K562 (cell line): ENCODE measurements around the gene ADAM15. TPM values are rescaled to one million over a fixed set of nuclear protein-coding genes. Genes with fewer than 3 reads are reported as not detected.
A peak's percentile ranks its signal among the peaks of the same experiment; 100 is the strongest.

Experiments
- ATAC-seq: fragments of 200-7000 bp; cut with Tn5 transposase; 3 replicates; pipeline ENCODE4 v1.9.1; 2020; ENCODE audit warnings: moderate library complexity
- BruUV-seq: library from RNA; stranded (reverse); fragments of 400-500 nt; replicated peaks from 2 replicates; lab custom pipeline; 2021; lab: Mats Ljungman, UMichigan
- CTCF ChIA-PET: fragments of 300-600 bp; formaldehyde crosslinking; extraction: SDS; loops from one replicate; lab custom pipeline; 2021; ENCODE audit warnings: low intra/inter-chr PET ratio; lab: Yijun Ruan, JAX
- POLR2A ChIA-PET: fragments of 300-600, 350-650 bp; sonication (Branson Sonifier 250); formaldehyde crosslinking; extraction: SDS; loops from one replicate; lab custom pipeline; 2021; ENCODE audit warnings: antibody characterized with exemption, inconsistent platforms; lab: Yijun Ruan, JAX
- DNase-seq, 4 experiments: peaks; one replicate each; pipeline versions ENCODE4 v3.0.0 to v3.0.0-alpha.2; 2011 to 2018; ENCODE audit warnings: low spot score in 3 of 4, mixed read lengths in 3 of 4; ENCODE audit errors: extremely low read depth in 1 of 4
- FAIRE-seq: peaks from 2 replicates; lab custom pipeline; 2011; peaks lifted over from hg19 to GRCh38; lab: Jason Lieb, UNC
- H2AFZ ChIP-seq: 2 replicates; pipeline ENCODE4 v1.6.0; 2011; ENCODE audit warnings: low read depth, low read length, control low read depth, inconsistent platforms
- H3K27ac ChIP-seq: fragments of 200-600 bp; 3 replicates; pipeline ENCODE4 v1.8.0; 2011; ENCODE audit warnings: low read depth, mild to moderate bottlenecking, control low read depth, inconsistent platforms, low read length, moderate library complexity, mixed read lengths; ENCODE audit errors: extremely low read depth
- H3K27me3 ChIP-seq, 2 experiments: fragments of 300-600 bp in 1 of 2; 2 replicates in 1 of 2; 3 replicates in 1 of 2; pipeline versions ENCODE4 v1.6.0 to v1.8.0; 2011; ENCODE audit warnings: inconsistent platforms in 2 of 2, low read length in 2 of 2, mild to moderate bottlenecking in 1 of 2, mixed read lengths in 1 of 2, moderate library complexity in 1 of 2; ENCODE audit not compliant: control insufficient read depth in 2 of 2, insufficient read depth in 2 of 2
- H3K36me3 ChIP-seq: fragments of 300-600 bp; 3 replicates; pipeline ENCODE4 v1.8.0; 2011; ENCODE audit warnings: mild to moderate bottlenecking, low read length, inconsistent platforms; ENCODE audit not compliant: control insufficient read depth, insufficient read depth
- H3K4me1 ChIP-seq, 2 experiments: fragments of 200-600 bp in 1 of 2; replicated peaks in 1 of 2; 2 replicates in 1 of 2; 3 replicates in 1 of 2; pipeline versions ENCODE4 v1.5.1 to v1.8.0; 2011; ENCODE audit warnings: inconsistent platforms in 2 of 2, low read length in 2 of 2, mild to moderate bottlenecking in 1 of 2, mixed read lengths in 1 of 2, moderate library complexity in 1 of 2; ENCODE audit not compliant: control insufficient read depth in 2 of 2, insufficient read depth in 2 of 2
- H3K4me2 ChIP-seq: 2 replicates; pipeline ENCODE4 v1.6.1; 2011; ENCODE audit warnings: low read length, control low read depth, inconsistent platforms, mixed read lengths; ENCODE audit not compliant: insufficient read depth
- H3K4me3 ChIP-seq: fragments of 200-600 bp; sonication (generic), shearing (Covaris generic); 2 replicates; pipeline ENCODE4 v1.5.1; 2016; ENCODE audit warnings: control low read depth, inconsistent platforms
- H3K79me2 ChIP-seq: fragments of 200-600 bp; 3 replicates; pipeline ENCODE4 v1.8.0; 2011; ENCODE audit warnings: low read length, inconsistent platforms; ENCODE audit not compliant: control insufficient read depth, insufficient read depth
- H3K9ac ChIP-seq, 2 experiments: 2 replicates each; pipeline versions ENCODE4 v1.6.0 to v1.6.1; 2011; ENCODE audit warnings: low read depth in 2 of 2, low read length in 2 of 2, control low read depth in 1 of 2, inconsistent platforms in 1 of 2, mild to moderate bottlenecking in 1 of 2, mixed read lengths in 1 of 2; ENCODE audit not compliant: insufficient read depth in 1 of 2
- H3K9me1 ChIP-seq: one replicate; pipeline ENCODE4 v1.6.0; 2011; ENCODE audit warnings: inconsistent platforms, mild to moderate bottlenecking, low read length, moderate library complexity; ENCODE audit not compliant: control insufficient read depth, insufficient read depth
- H3K9me3 ChIP-seq: replicated peaks from 2 replicates; pipeline ENCODE4 v1.5.1; 2011; ENCODE audit warnings: low read depth, low read length, inconsistent platforms; ENCODE audit not compliant: control insufficient read depth, insufficient read depth
- H4K20me1 ChIP-seq: replicated peaks from 2 replicates; pipeline ENCODE4 v1.6.1; 2011; ENCODE audit warnings: low read length, inconsistent platforms, mixed read lengths; ENCODE audit not compliant: control insufficient read depth, insufficient read depth
- AFF4 ChIP-seq: sonication (generic); formaldehyde crosslinking; IDR thresholded peaks from 2 replicates; pipeline ENCODE4 v1.8.0; 2023; ENCODE audit warnings: mild to moderate bottlenecking, missing genetic modification reagents
- BMI1 ChIP-seq: fragments of 150-350 bp; IDR thresholded peaks from 2 replicates; pipeline ENCODE4 v1.6.1; 2014; ENCODE audit warnings: low read length
- BRD4 ChIP-seq: fragments of 200-600 bp; sonication (generic); IDR thresholded peaks from 2 replicates; pipeline ENCODE4 v1.6.1; 2017; ENCODE audit warnings: inconsistent platforms
- MTA2 ChIP-seq: fragments of 450-650 bp; IDR thresholded peaks from 2 replicates; pipeline ENCODE4 v1.6.1; 2016; ENCODE audit warnings: low read depth
- RAD21 ChIP-seq, 2 experiments: fragments of 250-450 bp in 1 of 2; fragments of 450-650 bp in 1 of 2; sonication (Bioruptor Pico) in 1 of 2; formaldehyde crosslinking in 1 of 2; IDR thresholded peaks in 1 of 2; conservative IDR thresholded peaks in 1 of 2; 2 replicates each; pipeline versions ENCODE4 v1.4.0 to v1.8.0; 2020 to 2022; ENCODE audit warnings: mild to moderate bottlenecking in 2 of 2, moderate library complexity in 1 of 2
- RAD51 ChIP-seq: fragments of 450-650 bp; IDR thresholded peaks from 2 replicates; pipeline ENCODE4 v1.7.1; 2016; ENCODE audit warnings: low read depth, mild to moderate bottlenecking, borderline replicate concordance
- XRCC3 ChIP-seq: fragments of 450-650 bp; IDR thresholded peaks from 2 replicates; pipeline ENCODE4 v1.6.1; 2017; ENCODE audit warnings: mild to moderate bottlenecking, moderate library complexity
- ZBED1 ChIP-seq: IDR thresholded peaks from 2 replicates; pipeline ENCODE4 v1.6.1; 2014
- ZBTB12 ChIP-seq: fragments of 250-450 bp; sonication (Bioruptor Pico); IDR thresholded peaks from 2 replicates; pipeline ENCODE4 v1.4.0; 2020
- ZFX ChIP-seq: sonication (generic); formaldehyde crosslinking; IDR thresholded peaks from 2 replicates; pipeline ENCODE4 v1.8.0; 2022; ENCODE audit warnings: mild to moderate bottlenecking, missing genetic modification reagents, moderate library complexity
- ZNF280B ChIP-seq: fragments of 250-450 bp; sonication (Bioruptor Pico); IDR thresholded peaks from 2 replicates; pipeline ENCODE4 v1.5.1; 2021; ENCODE audit warnings: mild to moderate bottlenecking
- WGBS: fragments of 100-300 bp; shearing (Covaris generic); methylation state at CpG from one replicate; pipeline ENCODE4 v1.1.6; 2016; ENCODE audit warnings: low coverage, mixed read lengths; ENCODE audit not compliant: insufficient coverage; ENCODE audit errors: missing lambda C conversion rate; 5-methylcytosine and 5-hydroxymethylcytosine counted together
- in situ Hi-C: fragments of 300-500 bp; cut with MboI; formaldehyde crosslinking; loops from 4 replicates; pipeline ENCODE4 v1.15.0; 2018; ENCODE audit warnings: inconsistent platforms, mixed read lengths
- intact Hi-C: fragments of 100-400 bp; cut with micrococcal nuclease; formaldehyde crosslinking; loops from 2 replicates; pipeline ENCODE4 v1.14.2; 2022
- polyA plus RNA-seq, 8 experiments: library from polyadenylated mRNA; depleted of rRNA in 4 of 8; stranded (reverse) in 5 of 8; unstranded in 3 of 8; fragments of >200 nt; fragmentation: Nextera tagmentation in 2 of 8; fragmentation: Illumina TruSeq in 1 of 8; extraction: Ambion mirVana in 2 of 8; extraction: Trizol in 1 of 8; gene quantifications; 2 replicates each; pipeline versions ENCODE4 v1.2.1 to v1.2.3, GENCODE V29; 2011 to 2014; ENCODE audit warnings: inconsistent platforms in 1 of 8, missing spikeins in 1 of 8
- total RNA-seq, 7 experiments: library from RNA; depleted of rRNA in 6 of 7; stranded (reverse); fragments of >200 nt in 6 of 7; fragmentation: Illumina TruSeq in 2 of 7; extraction: Trizol in 2 of 7; gene quantifications; 2 replicates each; pipeline versions ENCODE4 v1.2.1 to v1.2.3, GENCODE V29; 2011 to 2021; ENCODE audit warnings: low replicate concordance in 1 of 7

The ADAM15 gene
- total and polyA plus RNA-seq, 9 of the 15 experiments (the other 6 are each of a cell fraction or from before 2014, with no cell fraction given), result 0.69 to 72.3 (median 32.8) TPM

GRCh38 chr1:155001675-155002463 lies 49.2 kb upstream of the ADAM15 start (continued):
- TF ChIP-seq MTA2 (peak; percentile 52), ZBTB12 (no peak), RAD51 (no peak)

- peak within 1 kb of the TSS; percentile 99 for H3K27ac ChIP-seq
- H4K20me1 ChIP-seq, result peaks cover 3% of the 10 kb centered on the region; the same call in 1 of the 2 replicates
- peak; percentile 48 to 79 (median 58) for DNase-seq
- BruUV-seq, result no TSS peak
- ChIA-PET CTCF (no interaction called here), POLR2A (interaction anchor here (0.6 to 1.5 kb wide), 2 partner anchors 19 to 39 kb away, joined by 3 read pairs; no protein-coding TSS in a partner anchor)
- ATAC-seq, result peak; percentile 0; the same call in 1 of the 3 replicates
- no peaks in the 10 kb centered on the region for H3K27me3 ChIP-seq
- no peaks in the 10 kb centered on the region for H3K9me3 ChIP-seq
- peaks cover 58% of the 10 kb centered on the region for H3K79me2 ChIP-seq
- H3K9ac ChIP-seq, result peak within 1 kb of the TSS; percentile 99
- H2AFZ ChIP-seq, result peak within 1 kb of the TSS; percentile 95
- in situ Hi-C loops (no loop called here), intact Hi-C loops (loop anchor here (1.0 to 5.0 kb wide), 4 partner anchors 15 to 445 kb away; partner anchors contain the start of genes EFNA3 and UBE2Q1)
- H3K4me1 ChIP-seq, result peaks cover 45 to 74% of the 10 kb centered on the region in 2 experiments
- H3K9me1 ChIP-seq, result no peaks in the 10 kb centered on the region
- peaks cover 33% of the 10 kb centered on the region; the same call in 2 of the 3 replicates for H3K36me3 ChIP-seq
- FAIRE-seq, result peak; percentile 32
- 2% methylated on average over 13 of the region's 35 CpGs for WGBS
- peak within 1 kb of the TSS; percentile 97 for H3K4me3 ChIP-seq
- peak within 1 kb of the TSS; percentile 99 for H3K4me2 ChIP-seq
- TF ChIP-seq AFF4 (CRISPR knock-in tag) (0 out of 2 replicates have a peak, but pooled peaks have one; percentile 44), ZFX (CRISPR knock-in tag) (peak; percentile 62), RAD21 (CRISPR knock-in tag; conservative IDR thresholded peaks at IDR 0.05 in 1 of 2, IDR thresholded peaks at IDR 0.05 in 1 of 2) (no peak), ZNF280B (CRISPR knock-in tag) (no peak), ZBED1 (no peak), XRCC3 (no peak), BRD4 (no peak), BMI1 (no peak)
Measured at GRCh38 chr1:155002464-155003226, 48.5 kb upstream of the ADAM15 start, which contains the start of gene ZBTB7B. ZBTB7B (plus strand) TSS chr1:155002802; CDS start chr1:155014661, 11,859 bp downstream.
